Germinal center (tissue), 1 donor: ENCODE data around the gene NCAPG.
A peak's percentile ranks its signal among the peaks of the same experiment; 100 is the strongest.

Source experiments
- DNase-seq: peaks from one replicate; pipeline ENCODE4 v3.0.0; 2012; ENCODE audit warnings: mixed read lengths, low spot score

Gene NCAPG

DNA sequence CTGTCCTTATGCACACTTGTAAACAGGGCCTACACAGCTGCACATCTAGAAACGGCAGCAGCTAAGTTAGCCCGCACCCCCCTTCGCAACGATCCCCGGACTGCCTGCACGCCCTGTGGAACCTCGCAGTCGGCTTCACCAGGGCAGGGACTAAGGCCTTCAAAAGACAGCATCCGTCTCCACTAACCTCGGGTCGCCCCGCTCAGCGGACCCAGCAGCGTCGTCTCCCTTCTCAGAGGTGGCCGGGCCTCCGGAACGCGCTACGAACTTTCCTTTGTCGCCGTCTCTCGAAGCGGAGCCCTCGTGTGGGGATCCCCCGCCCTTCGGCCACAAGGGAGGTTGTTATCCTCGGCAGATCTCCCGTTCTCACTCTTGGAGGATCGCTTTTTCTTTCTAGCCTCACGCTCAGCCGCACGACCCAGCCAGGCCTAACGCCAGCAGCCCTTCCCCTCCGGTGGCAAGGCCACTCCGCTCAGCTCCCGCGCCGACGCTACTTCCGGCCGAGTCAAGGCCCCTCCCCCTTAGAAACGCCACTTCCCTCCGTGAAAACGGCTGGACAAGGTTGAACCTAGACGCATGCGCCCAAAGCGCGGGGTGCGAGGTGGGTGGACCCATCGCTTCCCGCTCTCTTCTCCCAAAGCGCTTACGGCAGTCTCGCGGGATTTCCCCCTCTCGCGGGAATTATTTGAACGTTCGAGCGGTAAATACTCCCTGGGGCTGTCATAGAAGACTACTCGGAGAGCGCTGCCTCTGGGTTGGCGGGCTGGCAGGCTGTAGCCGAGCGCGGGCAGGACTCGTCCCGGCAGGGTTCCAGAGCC, at the start of gene NCAPG, which contains the start of gene DCAF16:
TSS of gene NCAPG (plus strand) at position 720 of the 818 bp plus-strand sequence. CDS start 99 bp downstream, outside the sequence.
TSS of gene DCAF16 (minus strand) at position 498 of the 818 bp plus-strand sequence. CDS start 6,616 bp downstream, outside the sequence.
- DNase-seq = peak; percentile 96

DNA sequence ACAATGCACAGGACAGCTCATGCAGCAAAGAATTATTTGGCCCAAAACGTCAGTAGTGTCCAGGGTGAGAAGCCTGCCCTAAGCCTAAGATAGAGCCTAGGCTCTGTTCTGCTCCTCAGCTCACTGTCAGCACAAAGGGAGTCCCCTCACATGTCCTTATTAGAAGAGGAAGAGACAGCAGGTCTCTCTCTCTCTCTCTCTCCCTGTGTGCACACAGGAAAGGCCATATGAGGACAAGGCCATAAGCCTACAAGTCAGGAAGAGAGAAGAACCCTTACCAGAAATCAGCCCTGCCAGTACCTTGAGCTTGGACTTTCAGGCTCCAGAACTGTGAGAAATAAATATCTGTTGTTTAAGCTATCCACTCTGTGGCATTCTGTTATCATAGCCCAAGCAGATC, 49.7 kb upstream of the NCAPG start:
- DNase-seq = no peak

DNA sequence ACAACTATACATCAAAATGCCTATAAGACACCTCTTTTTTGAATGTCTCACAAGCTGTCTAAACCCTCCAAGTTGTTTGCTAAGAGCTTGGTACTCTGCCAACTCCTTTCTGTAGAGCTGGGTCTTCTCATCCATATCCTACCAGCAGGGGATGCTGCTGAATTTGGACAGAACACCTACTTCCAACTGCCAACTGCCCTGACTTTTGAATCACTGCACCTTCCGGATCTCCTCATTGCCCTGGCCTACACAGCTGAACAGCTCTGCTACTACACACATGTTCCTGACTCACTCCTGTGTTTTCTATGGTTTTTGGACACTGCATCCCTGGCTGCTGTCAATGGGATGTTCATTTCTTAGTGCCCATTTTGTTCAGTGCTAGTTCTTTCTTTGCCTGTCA, 48.1 kb upstream of the NCAPG start:
- no peak for DNase-seq

DNA sequence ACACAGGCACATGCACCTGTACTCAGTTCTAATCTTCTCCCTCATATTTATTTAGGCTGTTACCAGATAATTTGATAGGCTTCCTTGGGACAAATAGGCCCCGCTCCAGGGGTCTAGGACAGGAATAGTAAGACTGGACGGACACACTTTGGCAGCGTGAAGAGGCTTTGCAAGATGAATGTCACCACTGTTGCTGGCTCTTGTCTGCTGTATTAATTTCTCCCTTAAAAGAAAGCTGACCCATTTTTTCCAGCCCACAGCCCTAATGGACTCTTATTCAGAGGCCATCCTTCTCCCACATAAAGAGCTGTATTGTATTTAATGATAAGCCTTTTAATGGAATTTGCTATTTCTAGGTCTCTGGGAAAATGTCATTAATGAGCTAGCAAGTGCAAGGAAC, 47.4 kb upstream of the NCAPG start:
- DNase-seq = no peak

GRCh38 chr4:17763931-17764330, 46.8 kb upstream of the NCAPG start:
- no peak for DNase-seq

GRCh38 chr4:17765514-17766286, 45.1 kb upstream of the NCAPG start:
- no peak for DNase-seq

- no peak for DNase-seq
These were observed 43.8 kb upstream of the NCAPG start for GRCh38 chr4:17766826-17767458.

DNA sequence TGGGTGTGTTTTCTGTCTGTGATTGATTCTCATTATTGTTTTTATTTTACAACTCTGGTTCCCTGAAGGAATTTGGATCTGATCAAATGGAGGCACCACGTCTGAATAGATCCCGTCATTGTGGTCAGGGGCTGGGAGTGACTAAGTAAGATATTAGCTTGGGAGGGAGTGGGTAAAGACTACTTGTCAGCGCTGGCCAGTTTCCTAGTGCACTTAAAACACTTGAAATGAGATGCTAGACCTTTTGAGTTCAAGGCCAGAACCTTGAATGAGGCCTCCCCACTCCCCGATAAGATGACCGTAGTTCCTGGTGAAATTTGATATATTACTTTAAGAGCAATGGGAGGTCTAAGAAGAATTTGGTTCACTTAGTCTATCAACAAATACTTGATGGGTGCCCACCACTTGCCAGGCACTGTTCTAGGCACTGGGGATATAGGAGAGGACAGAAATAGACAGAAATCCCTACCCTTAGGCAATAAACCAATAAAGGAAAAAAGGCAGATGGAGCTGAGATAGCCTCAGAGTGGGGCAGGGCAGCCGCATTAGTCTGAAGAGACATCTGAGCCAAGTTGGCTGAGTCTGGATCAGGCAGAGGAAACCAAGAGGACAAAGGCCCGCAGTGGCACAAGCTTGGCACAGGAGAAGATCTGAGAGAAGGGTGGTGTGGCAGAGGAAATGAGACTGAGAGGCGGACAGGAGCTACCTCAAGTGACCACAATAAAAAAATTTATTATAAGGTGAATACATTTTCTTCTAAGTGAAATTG, 41.2 kb upstream of the NCAPG start:
- DNase-seq = no peak

GRCh38 chr4:17770845-17771244, 39.9 kb upstream of the NCAPG start:
- DNase-seq = no peak

DNA sequence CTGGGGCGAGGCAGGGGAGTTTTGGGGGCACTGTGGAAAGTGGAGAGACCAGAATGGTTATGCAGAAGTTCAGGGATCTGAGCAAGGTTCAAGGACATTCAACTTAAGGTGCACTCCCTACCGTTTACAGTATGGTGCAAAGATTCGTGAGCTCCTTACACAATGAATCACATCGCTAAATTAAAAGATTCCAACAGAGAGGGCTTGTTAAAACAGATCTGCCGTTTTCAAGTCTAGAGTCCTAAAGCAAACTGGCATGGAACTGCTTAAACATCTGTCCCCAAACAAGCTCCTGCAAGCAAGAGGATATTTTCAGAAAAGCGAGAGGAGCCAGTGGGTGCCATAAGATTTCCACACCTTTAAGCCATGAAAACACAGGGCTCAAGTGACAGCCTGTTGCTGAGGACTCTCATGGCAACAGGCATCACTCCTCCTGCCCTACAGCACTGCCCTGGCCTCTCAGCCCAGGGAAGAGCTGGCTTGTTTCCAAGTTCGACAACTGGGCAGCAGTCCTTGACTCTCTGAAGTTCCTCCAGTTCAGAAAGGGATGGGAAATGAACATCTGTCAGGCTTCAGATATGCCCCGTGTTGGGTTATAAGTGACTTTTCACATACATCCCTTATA, 39.4 kb upstream of the NCAPG start:
- no peak for DNase-seq

DNA sequence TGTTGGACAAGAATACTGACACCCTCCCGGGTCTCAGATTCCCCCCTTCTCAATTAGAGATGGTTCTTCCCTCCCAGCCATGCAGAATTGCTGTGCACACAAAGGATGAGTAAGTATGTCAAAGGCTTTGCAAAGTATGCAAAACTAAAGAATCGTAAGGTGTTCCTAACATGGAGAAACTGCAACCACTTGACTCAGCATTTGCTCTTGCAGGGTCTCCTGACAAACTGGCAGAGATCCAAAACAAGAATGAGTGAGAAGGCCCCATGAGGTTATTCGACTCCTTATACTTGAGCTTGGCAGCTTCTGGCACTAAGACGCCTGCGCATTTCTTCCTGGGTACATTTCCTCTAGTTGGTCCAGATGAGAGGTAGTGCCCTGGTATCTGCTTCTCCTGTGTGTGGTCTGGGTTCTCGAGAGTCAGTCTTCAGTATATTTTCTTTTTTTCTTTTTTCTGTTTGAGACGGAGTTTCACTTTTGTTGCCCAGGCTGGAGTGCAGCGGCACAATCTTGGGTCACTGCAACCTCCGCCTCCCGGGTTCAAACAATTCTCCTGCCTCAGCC, 37.6 kb upstream of the NCAPG start:
- DNase-seq = no peak

- no peak for DNase-seq
These were observed 32.3 kb upstream of the NCAPG start for GRCh38 chr4:17778431-17778830.

DNA sequence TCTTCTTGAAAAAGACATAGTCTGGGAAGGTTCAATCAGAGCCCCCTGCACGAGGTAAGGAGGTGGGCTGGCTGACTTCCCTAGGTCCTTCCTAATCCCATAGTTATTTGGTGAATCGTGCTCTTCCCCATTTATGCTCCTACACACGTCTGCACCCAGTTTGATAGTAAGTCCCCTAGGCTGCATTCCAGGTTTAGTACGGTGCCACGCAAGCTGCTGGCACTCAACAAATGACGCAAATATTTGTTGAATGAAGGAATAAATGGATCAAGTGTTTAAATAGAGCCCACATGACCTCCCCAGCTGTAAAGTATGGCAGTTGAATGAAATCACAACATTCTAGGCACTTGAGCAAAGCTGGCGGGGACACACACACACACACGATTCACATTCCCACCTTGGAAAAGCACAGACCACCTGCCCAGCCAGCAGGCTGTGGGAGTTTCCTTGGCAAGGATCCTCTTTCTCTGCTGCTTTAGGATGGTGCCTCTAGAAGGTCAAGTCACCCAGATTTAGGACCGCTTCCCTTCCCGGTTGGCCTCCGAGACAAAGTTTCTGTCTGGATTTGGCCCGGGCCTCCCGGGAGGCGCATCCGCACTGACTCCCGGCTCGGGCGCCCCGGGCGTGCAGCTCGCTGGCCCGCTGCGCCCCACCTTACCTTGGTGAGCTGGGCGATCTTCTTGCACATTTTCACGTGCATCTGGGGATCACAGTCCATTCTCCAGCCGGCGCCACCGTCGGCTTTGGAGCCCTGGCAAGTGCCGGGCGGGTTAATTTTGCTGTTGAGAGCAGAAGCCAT, 30.1 kb upstream of the NCAPG start:
- no peak for DNase-seq

GRCh38 chr4:17781300-17782287, 29.2 kb upstream of the NCAPG start, which contains the start of gene FAM184B:
Gene FAM184B (minus strand): TSS chr4:17781621. CDS start chr4:17781299, 322 bp downstream.
- DNase-seq = no peak

GRCh38 chr4:17785858-17786257, 24.9 kb upstream of the NCAPG start:
- no peak for DNase-seq

- DNase-seq = no peak
These were observed 24.2 kb upstream of the NCAPG start for GRCh38 chr4:17786567-17786966.

GRCh38 chr4:17787315-17787714, 23.5 kb upstream of the NCAPG start:
- no peak for DNase-seq

DNA sequence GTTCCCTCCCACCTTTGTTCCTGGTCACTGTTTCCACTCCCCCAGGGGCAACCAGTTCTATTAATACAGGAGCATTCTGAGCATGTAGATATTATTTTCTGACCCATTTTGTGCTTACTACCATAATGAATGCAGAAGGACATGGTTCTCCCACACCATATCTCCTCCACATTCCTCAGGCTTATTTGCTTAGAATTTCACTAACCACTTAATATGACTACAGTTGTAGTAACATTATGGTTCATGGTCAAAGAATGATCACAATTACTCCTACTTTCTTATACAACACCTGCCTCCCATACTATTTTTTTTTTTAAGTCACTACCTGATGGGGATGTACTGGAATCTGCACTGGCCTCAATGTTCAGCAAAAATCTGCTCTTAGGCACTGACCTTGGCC, 21.8 kb upstream of the NCAPG start:
- DNase-seq = no peak

GRCh38 chr4:17794730-17795129, 16.0 kb upstream of the NCAPG start:
- DNase-seq = no peak
